ENCODE results near the gene VCY. TPM values are rescaled to one million over a fixed set of nuclear protein-coding genes. Genes with fewer than 3 reads are reported as not detected.

The VCY gene
- not detected in 2 replicates for total RNA-seq

GRCh38 chrY:13986373-13986772, at the start of gene VCY:
TSS of gene VCY (minus strand) at chrY:13986473. CDS start at chrY:13986440, 33 bp downstream.

Other genes starting within 250 kb of the VCY start
- gene VCY1B, start 69.8 kb upstream of the VCY start, total RNA-seq, result not detected in 2 replicates

All from placental epithelial cell (primary cell).